Measurements from ENCODE around the gene RIN3. TPM values are rescaled to one million over a fixed set of nuclear protein-coding genes. Genes with fewer than 3 reads are reported as not detected.

Gene RIN3
- polyA plus RNA-seq, 1 experiment = 8.2 TPM

DNA sequence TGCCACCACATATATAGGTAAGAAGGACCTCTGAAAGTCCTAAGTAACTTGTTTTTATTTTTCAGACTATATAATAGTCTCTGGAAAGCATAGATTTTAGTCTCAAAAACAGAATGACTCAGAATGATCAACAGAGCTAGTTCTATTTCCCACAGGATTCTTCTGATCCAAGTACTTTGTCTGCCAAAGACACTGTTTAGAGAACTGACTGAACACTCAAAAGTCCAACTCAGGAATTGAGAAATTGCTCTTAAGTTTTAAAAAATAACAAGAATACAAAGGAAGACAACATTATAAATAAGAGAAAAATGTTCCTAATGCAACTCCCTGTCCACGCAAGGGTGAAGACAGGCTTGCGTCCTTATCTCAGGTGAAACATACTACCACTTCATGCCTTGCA, 205.8 kb downstream of the RIN3 start:
- DNase-seq (ENCODE audit: low read depth) = no peak
- ChIA-PET CTCF (interaction anchor here (1.2 to 2.1 kb wide), 2 partner anchors 16 to 32 kb away, joined by 3 to 4 read pairs; no protein-coding TSS in a partner anchor), POLR2A (no interaction called here)
- no peak for TF ChIP-seq CTCF (IDR thresholded peaks at IDR 0.05; ENCODE audit: insufficient read depth, low read depth, low read length)
- no peak overlapping the region for H3K4me3 ChIP-seq (ENCODE audit: low read depth, low read length)
- no peaks in the 10 kb centered on the region for H3K36me3 ChIP-seq (ENCODE audit: control insufficient read depth, insufficient read depth, low read length)
- no peaks in the 10 kb centered on the region for H3K27me3 ChIP-seq (ENCODE audit: control insufficient read depth, insufficient read depth, low read length)

DNA sequence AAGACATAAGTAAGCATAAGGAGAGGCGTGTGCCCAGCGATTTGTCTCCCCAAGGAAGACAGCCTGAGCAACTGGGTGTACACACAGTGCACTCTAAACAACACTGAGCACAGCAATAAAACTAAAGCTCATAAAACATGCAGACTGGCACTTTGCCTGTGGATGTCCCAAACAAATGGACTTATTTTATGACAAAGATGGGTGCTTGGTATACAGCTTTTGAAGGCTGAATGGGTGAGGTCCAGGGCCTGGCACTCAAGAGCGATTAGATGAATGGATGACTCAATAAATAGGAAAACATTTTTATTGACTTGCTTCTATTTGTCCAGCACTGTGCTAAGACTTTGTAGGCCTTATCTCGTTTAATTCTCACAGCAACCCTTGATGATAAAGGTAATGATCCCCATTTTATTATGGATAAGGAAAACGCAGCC, 206.3 kb downstream of the RIN3 start:
- POLR2A ChIA-PET = no interaction called here
- DNase-seq (ENCODE audit: low read depth) = peak; percentile 14

GRCh38 chr14:92724516-92725340, 211.1 kb downstream of the RIN3 start:
- POLR2A ChIA-PET = no interaction called here
- Histone ChIP-seq H3K4me3 (ENCODE audit: low read depth, low read length) (no peak overlapping the region), H3K36me3 (ENCODE audit: control insufficient read depth, insufficient read depth, low read length) (no peaks in the 10 kb centered on the region), H3K27me3 (ENCODE audit: control insufficient read depth, insufficient read depth, low read length) (no peaks in the 10 kb centered on the region)
- DNase-seq (ENCODE audit: low read depth) = no peak
- CTCF ChIA-PET = interaction anchor here (1.3 to 1.5 kb wide), 2 partner anchors 10 to 58 kb away, joined by 4 read pairs; no protein-coding TSS in a partner anchor
- TF ChIP-seq CTCF (IDR thresholded peaks at IDR 0.05; ENCODE audit: insufficient read depth, low read depth, low read length) = no peak

More for the DNA sequence above, 206.3 kb downstream of the RIN3 start:
- CTCF ChIA-PET = interaction anchor here (2.1 kb wide), 1 partner anchor 33 kb away, joined by 4 read pairs; no protein-coding TSS in a partner anchor
- no peak overlapping the region for H3K4me3 ChIP-seq (ENCODE audit: low read depth, low read length)
- H3K27me3 ChIP-seq (ENCODE audit: control insufficient read depth, insufficient read depth, low read length) = no peaks in the 10 kb centered on the region
- TF ChIP-seq CTCF (IDR thresholded peaks at IDR 0.05; ENCODE audit: insufficient read depth, low read depth, low read length) = no peak
- no peaks in the 10 kb centered on the region for H3K36me3 ChIP-seq (ENCODE audit: control insufficient read depth, insufficient read depth, low read length)

- TF ChIP-seq CTCF (IDR thresholded peaks at IDR 0.05; ENCODE audit: insufficient read depth, low read depth, low read length) = no peak
- no peak for DNase-seq (ENCODE audit: low read depth)
- no peaks in the 10 kb centered on the region for H3K36me3 ChIP-seq (ENCODE audit: control insufficient read depth, insufficient read depth, low read length)
- POLR2A ChIA-PET = interaction anchor here (0.6 kb wide), 1 partner anchor 417 kb away, joined by 3 read pairs; no protein-coding TSS in a partner anchor
- CTCF ChIA-PET = interaction anchor here (0.6 to 1.3 kb wide), 6 partner anchors 9 to 387 kb away, joined by 3 to 4 read pairs (median 3); no protein-coding TSS in a partner anchor
- H3K27me3 ChIP-seq (ENCODE audit: control insufficient read depth, insufficient read depth, low read length) = no peaks in the 10 kb centered on the region
- no peak overlapping the region for H3K4me3 ChIP-seq (ENCODE audit: low read depth, low read length)
These were observed 212.8 kb downstream of the RIN3 start for GRCh38 chr14:92726135-92726932.

- DNase-seq (ENCODE audit: low read depth) = no peak
- Histone ChIP-seq H3K27me3 (ENCODE audit: control insufficient read depth, insufficient read depth, low read length) (no peaks in the 10 kb centered on the region), H3K36me3 (ENCODE audit: control insufficient read depth, insufficient read depth, low read length) (peaks cover 2% of the 10 kb centered on the region; the same call in 1 of the 2 replicates), H3K4me3 (ENCODE audit: low read depth, low read length) (no peak overlapping the region)
- TF ChIP-seq CTCF (IDR thresholded peaks at IDR 0.05; ENCODE audit: insufficient read depth, low read depth, low read length) = no peak
- ChIA-PET CTCF (interaction anchor here (0.7 to 1.3 kb wide), 3 partner anchors 9 to 12 kb away, joined by 3 to 4 read pairs (median 3); no protein-coding TSS in a partner anchor), POLR2A (no interaction called here)
These were observed 213.3 kb downstream of the RIN3 start for GRCh38 chr14:92726933-92727262.

Data from BJ (cell line).